HG03066 (cell line): ENCODE results near the gene VWDE.

Source experiments
- ATAC-seq: cut with Tn5 transposase; IDR thresholded peaks from one replicate; pipeline ENCODE4 v1.9.1; 2021; ENCODE audit warnings: low read depth; ENCODE audit not compliant: unreplicated experiment

VWDE gene

DNA sequence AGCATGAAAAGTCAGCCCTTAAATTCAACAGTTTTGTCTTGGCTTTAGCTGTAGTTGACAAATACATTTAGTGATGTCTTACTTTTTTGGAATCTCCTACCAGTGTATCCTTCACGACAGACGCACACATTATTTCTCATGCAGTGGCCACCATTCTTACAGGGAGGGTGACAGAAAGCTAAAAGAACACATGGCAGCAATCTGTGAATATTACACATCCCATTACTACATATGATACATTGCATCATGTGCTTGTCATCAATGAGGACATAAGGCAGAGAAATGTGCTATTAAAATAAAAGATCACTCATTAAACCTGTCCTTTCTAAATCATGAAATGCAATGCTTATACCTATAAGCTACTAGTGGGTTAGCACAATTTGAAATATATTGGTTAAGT, 66.6 kb downstream of the VWDE start:
- ATAC-seq = no peak

DNA sequence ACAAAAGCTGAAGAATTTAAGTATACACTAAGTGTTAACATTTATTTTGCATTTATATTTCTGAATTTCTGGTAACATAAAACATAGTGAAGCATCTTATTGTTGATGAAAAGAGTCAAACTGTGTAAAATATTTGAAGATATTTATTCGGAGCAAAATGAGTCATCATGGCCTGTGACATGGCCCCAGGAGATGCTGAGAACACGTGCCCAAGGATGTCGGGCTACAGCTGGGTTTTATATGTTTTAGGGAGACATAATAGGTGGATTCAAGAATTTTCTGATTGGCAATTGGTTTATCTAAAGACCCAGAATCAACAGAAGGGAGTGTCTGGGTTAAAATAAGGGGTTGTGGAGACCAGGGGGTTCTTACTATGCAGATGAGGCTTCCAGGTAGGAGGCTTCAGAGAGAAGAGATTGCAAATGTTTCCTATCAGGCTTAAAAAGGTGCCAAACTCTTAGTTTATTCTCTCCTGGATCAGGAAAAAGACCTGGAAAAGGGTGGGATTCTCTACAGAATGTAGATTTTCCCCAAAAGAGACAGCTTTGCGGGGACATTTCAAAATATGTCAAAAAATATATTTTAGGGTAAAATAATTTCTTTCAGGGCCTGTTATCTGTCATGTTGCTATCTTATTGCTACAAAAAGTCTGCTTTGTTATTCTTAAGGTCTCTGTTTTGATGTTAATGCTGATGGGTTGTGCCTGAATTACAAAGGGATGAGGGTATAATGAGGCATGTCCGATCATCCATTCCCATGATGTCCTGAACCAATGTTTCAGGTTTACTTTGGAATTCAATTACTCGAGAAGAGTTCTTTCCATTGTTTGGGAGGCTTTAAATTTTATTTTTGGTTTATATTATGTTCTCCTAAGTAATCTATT, 74.5 kb downstream of the VWDE start:
- no peak for ATAC-seq

DNA sequence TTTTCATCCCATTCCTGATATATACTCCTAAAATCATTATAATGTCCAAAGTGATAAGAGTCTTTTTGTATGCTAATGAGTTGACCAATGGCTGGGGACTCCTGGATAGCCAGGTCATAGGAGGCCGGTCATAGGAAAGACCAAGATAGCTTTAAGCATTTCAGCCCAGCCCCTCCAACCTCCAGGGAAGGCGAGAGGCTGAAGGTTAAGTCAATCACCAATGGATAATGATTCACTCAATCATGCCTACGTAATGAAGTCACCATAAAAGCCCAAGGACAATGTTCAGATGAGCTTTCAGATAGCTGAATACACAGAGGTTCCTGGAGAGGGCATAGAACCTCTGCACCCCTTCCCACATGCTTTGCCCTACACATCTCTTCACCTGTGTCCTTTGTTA, 75.7 kb downstream of the VWDE start:
- no peak for ATAC-seq

DNA sequence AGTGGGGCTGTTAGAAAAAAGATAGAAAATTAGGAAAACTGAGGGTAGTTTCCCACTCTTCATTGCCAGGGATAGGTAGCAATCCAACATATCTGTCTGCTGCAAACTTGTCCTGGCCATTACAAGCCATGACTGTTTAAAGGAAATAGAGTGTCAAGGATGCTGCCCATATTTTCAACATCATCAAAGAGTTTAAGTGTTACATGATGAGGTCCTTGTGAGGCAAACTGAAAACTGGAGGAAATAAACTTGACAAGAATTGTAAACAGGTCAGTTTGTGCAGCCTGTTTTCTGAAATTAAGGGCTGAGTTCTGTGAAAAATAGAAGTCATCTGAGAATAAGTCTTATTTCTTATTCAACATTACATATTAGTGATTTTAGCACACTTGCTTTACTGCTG, 78.0 kb downstream of the VWDE start:
- ATAC-seq = no peak

DNA sequence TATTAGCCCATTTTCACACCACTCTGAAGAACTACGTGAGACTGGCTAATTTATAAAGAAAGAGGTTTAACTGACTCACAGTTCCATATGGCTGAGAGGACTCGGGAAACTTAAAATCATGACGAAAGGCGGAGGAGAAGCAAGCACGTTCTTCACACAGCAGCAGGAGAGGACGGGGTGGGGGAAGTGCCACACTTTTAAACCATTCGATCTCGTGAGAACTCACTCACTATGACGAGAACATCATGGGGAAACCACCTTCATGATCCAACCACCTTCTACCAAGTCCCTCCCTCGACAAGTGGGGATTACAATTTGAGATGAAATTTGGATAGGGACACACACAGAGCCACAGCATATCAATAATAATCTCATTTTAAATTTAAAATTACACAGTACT, 80.2 kb downstream of the VWDE start:
- ATAC-seq = no peak

DNA sequence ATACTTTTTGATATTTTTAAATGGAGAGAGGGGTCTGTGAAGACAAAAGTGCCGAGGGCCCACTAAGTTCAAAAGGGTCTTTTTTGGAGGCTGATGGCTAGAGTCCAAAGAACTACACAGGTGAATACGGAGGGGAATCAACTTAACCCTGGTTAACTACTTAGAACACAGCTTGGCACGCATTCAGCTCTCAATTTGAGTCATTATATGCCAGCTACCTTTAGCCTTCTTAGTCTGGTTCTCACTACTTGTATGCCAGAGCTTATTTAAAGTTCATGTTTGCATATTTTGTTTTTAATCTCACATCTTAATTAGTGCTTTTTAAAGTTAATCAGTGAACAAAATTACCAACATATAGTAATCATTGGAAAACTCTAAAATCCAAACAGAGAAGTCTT, 80.8 kb downstream of the VWDE start:
- no peak for ATAC-seq

DNA sequence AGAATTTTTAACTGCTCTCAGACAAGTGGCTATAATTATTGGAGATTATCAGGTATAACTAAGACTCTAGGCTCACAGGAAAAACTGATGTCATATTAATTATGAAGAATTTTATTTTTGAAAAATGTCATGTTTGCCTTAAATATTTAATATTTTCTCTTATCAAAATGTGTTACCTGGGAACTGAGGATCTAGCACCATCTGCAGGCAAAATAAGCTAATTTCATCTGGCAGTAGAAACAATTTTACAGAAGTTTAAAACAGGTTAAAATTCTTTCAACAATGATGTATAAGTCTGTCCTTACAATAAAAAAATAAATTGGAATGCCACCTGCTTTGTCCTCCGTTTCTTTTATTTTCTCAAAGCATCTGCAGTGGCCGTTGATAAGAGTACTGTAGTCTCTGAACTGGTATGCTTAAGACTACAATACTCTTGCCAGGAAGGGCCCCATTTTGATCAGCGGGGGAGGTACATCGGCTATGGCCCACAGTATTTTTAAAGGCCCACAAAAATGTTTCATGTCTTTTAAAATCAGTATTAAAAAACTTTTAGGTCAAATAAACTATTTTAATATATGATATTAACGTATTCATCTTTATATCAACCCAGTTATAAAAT, 81.3 kb downstream of the VWDE start:
- ATAC-seq = no peak

DNA sequence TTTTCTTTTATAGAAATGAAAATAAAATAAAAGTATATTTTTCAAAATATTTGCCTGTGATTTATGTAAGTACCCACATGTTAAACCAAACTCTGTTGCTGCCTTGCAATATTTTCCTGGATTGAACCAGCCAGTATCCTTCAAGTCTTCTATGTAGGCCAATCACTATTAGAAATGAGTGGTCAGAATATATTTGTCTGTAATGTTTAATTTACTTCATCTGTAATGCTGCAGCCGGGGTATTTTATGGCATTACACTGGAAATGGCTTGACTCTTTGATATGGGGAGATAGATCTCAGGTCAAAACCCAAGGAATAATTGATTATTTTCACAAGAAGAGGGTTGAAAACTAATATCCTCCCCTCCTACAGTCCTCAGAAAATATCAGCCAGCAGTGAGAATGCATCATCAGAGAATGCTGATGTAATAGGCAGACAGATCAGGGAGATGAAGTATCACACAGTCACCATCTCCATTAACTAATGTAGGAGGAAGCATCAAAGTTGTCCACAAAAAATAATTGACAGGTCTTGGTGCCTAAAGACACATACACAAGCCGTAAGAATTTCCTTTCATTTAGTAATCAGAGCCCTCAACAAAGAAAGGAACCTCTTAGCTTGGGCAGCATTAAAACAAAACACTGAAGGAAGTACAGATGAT, 82.5 kb downstream of the VWDE start:
- no peak for ATAC-seq

DNA sequence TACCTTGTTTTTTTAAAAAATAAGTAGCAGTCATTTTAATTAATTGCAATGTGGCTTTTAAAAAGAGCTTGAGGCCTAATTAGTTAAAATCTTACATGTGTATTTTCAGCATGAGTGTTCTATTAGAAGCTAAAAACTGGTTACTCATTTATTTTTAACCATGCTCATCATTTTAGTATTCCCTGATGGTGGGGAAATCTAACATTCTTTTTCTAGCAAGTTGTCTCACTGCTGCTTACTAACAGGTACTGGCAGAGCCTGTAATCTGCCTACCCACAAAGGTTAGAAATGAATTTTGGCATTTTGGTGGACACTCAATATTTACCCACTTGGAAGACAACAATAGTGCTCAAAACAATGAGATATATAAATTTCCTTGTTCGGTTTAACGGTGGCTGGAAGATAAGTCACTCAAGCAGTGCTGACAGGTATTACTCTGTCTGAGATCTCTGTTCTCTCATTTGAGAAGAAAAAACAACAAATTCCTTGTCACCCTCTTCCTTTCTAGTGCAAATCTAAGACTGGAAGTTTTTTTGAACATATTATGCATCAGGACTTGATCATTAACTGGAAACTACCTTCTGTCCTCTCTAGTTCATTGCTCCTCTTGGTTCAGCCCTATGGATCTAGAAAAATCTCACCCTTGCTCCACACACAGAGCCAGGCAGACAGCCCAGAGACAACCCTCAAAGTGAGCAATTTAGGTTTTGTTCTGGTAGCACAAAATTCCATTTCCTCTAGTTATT, 83.3 kb downstream of the VWDE start:
- ATAC-seq = no peak

DNA sequence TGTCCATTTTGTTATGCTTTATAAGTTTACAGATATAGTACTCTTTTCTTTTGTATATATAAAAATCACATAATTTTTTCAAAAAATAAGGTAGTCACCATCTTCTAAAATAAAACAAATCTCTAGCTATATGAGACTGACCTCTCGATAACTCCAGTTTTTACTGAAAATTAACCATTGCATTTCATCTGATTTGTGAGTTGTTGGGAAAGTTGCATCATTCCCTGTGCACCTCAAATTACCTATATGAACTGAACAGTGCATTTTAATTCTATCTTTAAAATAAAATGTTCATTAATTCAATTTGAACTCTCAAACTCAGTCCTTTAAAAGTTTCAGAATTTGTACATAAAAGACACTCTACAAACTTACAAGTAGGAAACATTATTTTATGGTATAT, 86.0 kb downstream of the VWDE start:
- no peak for ATAC-seq

DNA sequence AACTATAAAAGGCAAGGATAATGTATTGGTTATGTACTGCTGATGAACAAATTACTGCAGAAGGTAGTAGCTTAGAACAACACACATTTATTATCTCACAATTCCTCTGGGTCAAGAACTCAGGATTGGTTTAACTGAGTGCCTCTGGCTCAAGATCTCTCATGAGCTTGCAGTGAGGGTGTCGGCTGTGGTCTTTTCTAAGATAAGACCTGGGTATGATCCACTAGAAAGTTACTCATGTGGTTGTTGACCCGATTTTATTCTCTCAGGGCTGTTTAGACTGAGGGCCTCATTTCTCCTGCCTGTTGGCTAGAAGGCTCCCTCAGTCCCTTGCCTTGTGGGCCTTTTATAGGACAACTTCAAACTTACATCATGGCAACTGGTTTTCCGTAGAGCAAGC, 86.7 kb downstream of the VWDE start:
- no peak for ATAC-seq

DNA sequence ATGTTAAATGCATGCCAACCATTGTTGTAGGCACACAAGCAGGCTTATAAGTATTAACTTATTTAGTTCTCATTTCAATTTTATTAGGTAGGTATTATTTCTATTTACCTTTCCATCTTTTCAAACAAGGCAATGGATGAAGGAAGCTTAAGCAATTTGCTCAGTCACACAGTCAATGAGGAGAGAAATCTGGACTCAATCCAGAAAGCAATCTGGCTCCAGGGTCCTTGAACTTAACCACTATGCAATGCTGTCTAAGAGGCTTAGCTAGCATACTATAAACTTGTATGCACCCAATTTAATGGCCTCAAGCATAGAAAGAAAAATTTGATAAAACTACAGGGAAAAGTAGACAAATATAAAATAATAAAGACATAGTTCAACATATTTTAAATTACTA, 88.6 kb downstream of the VWDE start:
- ATAC-seq = no peak

DNA sequence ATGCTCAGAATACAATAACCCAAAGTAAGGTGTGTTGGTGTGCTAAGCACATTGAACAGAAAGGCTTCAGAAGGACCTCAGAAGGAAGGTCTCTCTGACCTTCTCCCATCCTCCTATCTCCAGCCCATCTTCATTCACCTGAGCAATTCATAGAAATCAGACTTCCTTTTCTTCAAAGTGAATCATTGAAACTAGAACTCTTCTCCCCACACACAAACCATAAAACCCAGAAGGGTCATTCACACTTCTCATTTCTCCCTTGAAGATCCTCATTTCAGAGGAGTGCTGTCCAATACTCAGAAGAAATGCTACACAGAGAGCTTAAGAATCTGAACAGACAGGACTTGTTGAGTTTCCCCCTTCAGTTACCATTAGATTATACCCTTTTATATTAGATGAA, 89.5 kb downstream of the VWDE start:
- no peak for ATAC-seq

DNA sequence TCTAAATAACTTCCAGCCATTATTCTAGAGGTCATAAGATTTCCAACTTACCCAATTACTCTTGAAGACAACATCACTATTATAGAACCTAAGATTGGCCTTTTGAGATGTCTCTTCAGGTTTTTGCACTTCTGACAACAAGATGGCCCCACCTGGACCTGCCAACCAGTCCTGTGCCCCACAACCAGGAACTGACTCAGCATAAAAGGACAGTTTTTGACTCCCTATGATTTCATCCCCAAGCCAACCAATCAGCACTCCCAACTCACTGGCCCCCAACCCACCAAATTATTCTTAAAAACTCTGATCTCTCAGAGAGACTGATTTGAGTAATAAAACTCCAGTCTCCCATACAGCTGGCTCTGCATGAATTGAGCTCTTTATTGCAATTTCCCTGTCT, 98.2 kb downstream of the VWDE start:
- no peak for ATAC-seq

DNA sequence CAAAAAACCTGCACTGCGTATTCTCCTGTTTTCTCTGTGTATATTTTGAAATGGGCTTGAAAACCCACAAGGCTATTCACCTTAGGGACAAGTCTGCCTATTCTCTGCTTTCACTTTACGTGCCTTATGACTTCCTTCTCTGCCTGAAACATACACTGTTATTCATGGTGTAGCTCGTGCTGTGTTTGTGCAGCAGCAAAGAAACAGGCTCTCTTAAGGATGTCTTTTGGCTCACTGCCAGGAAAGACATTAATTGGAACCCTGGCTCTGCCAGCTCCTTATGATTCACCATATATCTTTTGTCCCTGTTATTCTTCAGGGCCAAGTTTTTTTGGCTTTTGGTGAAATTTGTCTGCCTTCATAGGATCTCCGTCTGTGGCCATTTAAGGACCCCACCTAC, 100.2 kb downstream of the VWDE start:
- ATAC-seq = no peak

DNA sequence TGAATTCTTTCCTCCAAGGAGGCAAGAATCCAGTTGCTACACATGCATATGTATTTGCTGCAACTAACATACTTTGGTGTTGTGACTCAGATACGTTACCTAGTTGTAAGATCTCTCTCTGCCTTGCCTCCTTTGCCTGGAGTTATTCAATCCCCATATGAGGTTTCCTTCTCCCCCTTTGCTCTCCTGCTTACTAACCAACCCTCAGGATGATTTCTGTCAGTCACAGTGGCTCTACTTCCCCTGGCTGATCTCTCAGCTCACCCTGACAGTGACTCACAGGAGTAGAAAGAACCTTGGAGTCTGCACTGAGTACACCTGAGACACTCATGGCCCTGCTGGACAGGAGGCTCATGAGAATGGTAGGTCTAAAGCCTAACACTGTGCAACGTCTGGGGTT, 100.6 kb downstream of the VWDE start:
- no peak for ATAC-seq

DNA sequence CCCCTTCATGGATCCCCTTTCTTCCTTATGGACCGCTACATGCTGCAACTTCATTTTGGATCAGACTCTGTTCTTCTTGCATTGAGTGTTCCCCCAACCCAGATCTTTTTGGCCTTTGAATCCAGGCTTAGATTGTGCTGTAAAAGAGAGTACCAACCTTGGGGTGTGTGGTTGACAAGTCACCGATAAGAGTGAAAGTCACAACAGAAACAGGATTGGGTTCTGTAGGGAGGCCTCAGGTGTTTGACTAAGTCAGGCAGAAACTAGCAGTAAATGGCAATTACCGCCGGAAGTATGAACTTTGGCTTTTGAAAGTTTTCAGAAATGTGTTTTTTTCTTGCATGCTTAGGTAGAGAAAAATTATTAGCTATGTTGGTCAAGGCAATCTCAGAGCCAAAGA, 103.2 kb downstream of the VWDE start:
- no peak for ATAC-seq

DNA sequence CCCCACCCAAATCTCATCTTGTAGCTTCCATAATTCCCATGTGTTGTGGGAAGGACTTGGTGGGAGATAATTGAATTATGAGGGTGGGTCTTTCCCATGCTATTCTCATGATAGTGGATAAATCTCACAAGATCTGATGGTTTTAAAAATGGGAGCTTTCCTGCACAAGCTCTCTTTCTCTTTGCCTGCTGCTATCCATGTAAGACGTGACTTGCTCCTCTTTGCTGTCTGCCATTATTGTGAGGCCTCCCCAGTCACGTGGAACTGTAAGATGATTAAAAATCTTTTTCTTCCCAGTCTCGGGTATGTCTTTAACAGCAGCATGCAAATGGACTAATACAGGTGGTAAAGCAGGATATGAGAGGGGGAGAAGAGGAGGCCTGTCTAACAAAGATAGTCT, 104.3 kb downstream of the VWDE start:
- ATAC-seq = no peak

DNA sequence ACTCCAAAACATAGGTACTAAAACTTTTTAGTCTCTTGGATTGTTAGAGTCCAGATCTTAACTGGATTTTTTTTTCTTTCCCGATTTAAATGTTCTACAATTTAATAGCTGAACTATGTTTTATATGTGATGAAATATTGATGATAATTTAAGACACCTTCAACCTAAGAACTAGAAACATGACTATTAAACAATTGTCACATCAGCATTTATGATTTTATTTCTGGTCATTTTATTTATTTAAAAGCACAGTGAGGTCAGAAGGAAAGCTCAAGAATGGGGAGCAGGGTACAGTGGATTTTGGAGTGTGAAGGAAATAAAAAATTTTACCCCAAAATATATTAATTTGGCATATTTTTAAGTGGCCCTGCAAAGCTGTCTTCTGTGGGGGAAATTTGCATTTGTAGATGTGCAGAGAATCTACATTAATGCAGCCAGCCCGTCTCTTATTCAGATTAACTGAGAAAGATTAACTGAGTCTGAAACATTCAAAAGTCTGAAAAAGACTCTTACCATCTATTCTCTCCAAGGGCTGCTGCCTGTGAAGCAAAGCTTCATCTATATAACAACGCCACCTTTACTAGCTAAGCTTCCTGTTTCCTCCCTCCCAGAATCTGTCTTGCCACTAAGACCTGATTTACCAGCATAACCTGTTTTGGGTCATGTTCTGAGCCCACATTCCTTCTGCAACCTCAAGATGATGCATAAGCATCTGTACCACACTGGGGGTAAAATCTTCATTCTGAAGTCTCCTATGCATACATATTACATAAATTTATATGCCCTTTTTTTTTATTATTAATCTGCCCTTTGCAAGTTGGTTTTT, 106.2 kb downstream of the VWDE start:
- ATAC-seq = no peak

DNA sequence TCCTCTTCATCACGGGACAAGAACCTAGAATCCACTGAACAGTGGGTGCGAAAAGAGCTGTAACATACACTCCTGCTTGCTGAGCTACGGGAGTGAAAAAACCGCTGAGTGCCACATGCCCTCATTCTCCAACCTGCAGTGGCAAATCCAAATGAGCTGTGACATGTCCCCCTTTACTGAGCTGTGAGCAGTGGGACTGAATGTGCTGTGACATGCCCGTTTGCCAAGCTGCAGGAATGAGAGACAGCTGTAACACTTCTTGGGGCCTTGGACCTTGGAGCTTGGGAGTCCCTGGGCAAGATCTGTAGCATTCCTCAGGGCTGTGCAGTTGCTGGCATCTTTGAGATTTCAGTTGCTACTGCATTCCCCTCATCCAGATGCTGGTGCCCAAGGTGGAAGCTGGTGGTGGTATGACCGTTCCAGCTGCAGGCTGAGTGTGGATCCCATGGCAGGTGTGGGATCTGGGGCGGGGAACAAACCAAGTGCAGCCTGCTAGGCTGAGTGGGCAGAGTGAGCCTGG, 107.6 kb downstream of the VWDE start:
- no peak for ATAC-seq
